Mucosa of stomach (tissue), 1 donor: Measurements from ENCODE around the gene ACAA1.

Source experiments
- H3K27me3 ChIP-seq: one replicate; pipeline ENCODE4 v1.7.0; 2013; ENCODE audit warnings: mild to moderate bottlenecking, low read length; ENCODE audit not compliant: control insufficient read depth, insufficient read depth
- H3K36me3 ChIP-seq: one replicate; pipeline ENCODE4 v1.7.0; 2013; ENCODE audit warnings: low read length; ENCODE audit not compliant: control insufficient read depth, insufficient read depth
- H3K4me1 ChIP-seq: one replicate; pipeline ENCODE4 v1.7.0; 2013; ENCODE audit warnings: mild to moderate bottlenecking, low read length; ENCODE audit not compliant: control insufficient read depth, insufficient read depth
- H3K4me3 ChIP-seq: one replicate; pipeline ENCODE4 v1.7.0; 2013; ENCODE audit warnings: low read length
- H3K9ac ChIP-seq: one replicate; pipeline ENCODE4 v1.7.0; 2013; ENCODE audit warnings: mild to moderate bottlenecking, low read length, moderate library complexity
- H3K9me3 ChIP-seq: one replicate; pipeline ENCODE4 v1.7.0; 2013; ENCODE audit warnings: mild to moderate bottlenecking, low read length, moderate library complexity; ENCODE audit not compliant: control insufficient read depth
- donor health status: Pancreatic carcinoma.

Gene ACAA1

DNA sequence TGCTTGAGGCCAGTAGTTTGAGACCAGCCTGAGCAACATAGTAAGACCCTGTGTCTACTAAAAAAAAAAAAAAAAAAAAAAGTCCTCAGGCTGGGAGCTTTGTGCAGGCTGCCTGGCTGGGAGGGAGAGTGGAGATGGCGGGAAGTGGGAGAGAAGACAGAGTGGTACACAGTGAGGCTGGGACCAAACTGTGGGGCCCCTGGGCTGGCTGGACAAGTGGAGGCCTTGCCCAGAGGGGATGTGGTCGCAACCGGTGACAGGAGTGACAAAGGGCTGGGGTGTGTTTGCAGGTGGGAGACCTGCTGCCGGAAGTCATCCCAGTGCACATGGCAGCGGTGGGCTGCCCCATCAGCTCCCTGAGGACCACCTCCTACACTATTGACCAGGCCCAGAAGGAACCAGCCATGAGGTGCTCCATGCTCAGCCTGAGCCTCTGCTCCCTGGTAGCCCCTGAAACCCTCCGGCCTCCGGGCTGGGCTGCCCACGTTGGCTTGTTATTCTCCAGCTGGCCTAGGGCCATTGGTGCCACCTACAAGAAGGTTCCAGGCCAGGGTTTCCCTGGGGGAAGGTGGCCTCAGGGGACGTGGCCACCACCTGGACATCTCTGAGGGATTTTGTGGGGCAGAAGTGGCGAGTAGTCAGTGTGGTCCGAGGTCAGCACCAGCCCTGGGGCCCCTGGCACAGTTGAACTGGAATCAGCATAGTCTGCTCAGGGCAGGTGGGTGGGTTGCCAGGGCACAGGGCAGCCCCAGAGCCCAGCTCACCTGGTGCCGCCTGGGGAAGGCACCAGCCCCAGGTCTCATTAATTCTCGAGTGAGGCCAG is 22.7 kb downstream of the ACAA1 start:
- H3K4me3 ChIP-seq = no peak overlapping the region
- no peak overlapping the region for H3K9ac ChIP-seq
- H3K4me1 ChIP-seq = peaks cover 5% of the 10 kb centered on the region
- no peaks in the 10 kb centered on the region for H3K27me3 ChIP-seq
- H3K9me3 ChIP-seq = no peaks in the 10 kb centered on the region
- no peaks in the 10 kb centered on the region for H3K36me3 ChIP-seq

DNA sequence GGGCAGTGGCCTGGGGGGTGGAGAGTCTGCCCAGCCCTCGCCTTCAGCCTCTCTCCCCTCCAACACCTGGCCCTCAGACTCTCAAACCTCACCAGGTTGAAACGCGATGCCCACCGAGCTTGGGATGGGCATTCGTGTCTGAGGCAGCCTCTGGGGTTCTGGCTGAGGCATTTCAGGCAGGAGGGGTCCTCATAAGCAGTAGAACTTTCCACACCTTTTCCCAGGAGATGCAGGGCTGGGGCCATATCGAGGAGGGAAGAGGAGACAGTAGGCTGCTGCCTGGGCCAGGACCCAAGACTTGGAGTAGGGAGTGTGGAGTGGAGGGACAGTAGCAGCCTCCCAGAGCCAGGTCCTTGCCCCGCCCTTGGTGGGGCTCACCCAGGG is 24.6 kb downstream of the ACAA1 start:
- no peaks in the 10 kb centered on the region for H3K27me3 ChIP-seq
- no peaks in the 10 kb centered on the region for H3K36me3 ChIP-seq
- no peak overlapping the region for H3K9ac ChIP-seq
- H3K4me3 ChIP-seq = no peak overlapping the region
- peaks cover 5% of the 10 kb centered on the region for H3K4me1 ChIP-seq
- no peaks in the 10 kb centered on the region for H3K9me3 ChIP-seq

DNA sequence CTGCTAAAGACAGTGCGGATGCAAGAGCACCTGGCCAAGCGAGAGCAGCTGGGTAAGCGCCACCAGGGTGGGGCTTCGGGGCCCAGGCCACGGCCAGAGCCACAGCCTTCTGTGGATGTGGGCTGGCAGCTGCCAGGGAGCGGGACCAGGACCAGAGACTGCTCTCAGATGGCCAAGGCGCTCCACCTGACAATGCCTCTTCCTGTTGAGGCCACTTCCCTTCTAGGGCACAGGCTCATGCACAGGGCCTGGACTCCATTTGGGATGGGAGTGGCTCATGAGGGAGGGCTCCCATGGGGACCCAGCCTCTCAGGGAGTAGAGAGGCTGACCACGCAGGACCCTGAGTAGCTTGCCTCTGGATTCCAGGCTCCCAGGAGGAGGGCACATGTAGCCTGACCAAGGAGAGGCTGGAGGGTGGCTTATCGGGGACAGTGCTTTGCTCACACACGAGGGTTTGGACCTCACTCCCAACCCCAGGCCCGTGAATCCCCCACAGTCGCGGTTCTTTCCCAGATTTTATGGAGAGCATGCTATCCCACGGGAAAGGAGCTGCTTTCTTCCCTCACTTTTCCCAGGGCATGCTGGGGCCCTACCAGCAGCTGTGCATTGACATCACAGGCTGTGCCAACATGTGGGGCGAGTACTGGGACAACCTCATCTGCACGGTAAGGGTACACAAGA is 25.1 kb downstream of the ACAA1 start:
- Histone ChIP-seq H3K4me1 (peaks cover 5% of the 10 kb centered on the region), H3K9ac (no peak overlapping the region), H3K4me3 (no peak overlapping the region), H3K36me3 (no peaks in the 10 kb centered on the region), H3K9me3 (no peaks in the 10 kb centered on the region), H3K27me3 (no peaks in the 10 kb centered on the region)

DNA sequence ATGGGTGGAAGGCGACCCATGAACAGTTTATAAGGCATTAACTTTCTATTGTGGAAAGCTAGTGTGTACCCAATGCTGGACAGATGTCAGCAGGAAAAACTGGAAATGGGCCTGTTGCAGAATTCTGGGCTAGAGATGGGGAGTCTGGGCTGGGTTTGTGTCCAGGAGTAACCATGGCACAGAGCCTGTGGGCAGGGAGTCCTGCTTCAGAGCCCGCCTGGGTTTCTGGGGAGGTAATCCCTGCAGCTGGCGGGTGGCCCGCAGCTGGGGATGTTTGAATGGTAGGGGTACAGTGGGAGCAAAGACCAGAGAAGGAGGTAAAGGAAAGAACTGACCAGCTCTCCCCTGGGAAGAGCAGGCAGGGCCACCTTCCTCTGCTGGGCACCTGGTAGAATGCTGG is 25.7 kb downstream of the ACAA1 start:
- no peaks in the 10 kb centered on the region for H3K4me1 ChIP-seq
- H3K4me3 ChIP-seq = no peak overlapping the region
- H3K27me3 ChIP-seq = no peaks in the 10 kb centered on the region
- H3K9ac ChIP-seq = no peak overlapping the region
- H3K36me3 ChIP-seq = no peaks in the 10 kb centered on the region
- H3K9me3 ChIP-seq = no peaks in the 10 kb centered on the region

DNA sequence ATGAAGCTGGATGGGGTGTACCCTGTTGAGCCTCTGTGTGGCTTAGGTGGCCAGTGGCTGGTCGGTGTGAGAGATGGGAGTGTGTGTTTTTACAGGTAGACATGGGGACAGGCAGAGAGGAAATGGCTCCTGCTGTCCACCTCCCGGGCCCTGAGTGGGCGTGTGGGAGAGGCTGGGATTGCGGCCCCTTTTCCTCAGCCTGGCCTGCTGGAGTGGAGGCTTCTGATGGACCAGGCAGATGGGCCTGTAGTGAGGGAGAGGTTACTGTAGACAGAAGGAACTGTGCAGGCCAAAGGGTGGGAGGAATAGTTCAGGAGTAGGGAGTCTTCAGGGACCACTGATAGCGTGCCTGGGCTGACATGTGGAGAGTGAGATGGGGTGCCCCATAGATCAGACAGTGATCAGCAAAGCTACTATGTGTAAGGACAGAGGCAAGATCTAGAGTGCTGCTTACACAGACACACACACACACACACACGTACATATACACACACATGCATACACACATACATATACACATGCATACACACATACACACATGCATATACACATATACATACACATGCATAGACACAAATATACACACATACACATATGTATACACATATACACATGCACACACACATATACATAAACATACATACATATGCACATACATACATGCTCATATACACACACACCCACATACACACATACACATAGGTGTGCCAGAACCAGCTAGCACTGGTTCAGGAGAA is 26.4 kb downstream of the ACAA1 start:
- Histone ChIP-seq H3K9ac (no peak overlapping the region), H3K9me3 (no peaks in the 10 kb centered on the region), H3K4me1 (no peaks in the 10 kb centered on the region)

DNA sequence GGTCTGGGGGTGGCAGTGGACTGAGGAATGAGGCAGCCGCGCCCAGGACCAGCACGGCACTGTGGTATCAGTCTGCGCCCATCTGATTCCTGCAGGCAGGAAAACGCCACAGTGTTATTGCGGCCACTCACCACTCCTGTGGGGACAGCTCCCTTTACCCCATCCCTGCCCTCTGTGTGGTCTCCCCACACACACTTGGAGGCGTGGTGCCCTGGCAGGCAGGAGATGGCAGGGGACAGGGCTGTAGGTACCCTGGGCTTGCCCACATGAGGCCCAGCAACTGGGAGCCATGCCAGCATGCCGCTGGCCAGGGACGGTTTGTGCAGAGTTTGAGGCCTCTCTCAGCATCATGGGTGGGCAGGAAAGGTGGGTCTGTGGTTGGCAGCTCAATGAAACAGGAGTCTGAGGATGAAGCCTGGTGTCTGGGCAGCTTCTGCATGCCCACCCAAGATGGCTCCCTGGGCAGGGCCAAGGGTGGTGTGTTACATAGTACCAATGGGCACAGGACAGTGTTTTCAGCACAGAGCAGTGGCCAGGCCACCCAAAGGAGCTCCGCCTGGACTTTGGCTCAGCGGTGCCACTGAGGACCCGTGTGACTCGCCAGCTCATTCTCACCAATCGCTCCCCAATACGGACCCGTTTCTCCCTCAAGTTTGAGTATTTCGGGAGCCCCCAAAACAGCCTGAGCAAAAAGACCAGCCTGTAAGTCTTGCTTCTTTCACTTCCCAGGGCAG is 27.2 kb downstream of the ACAA1 start:
- H3K4me1 ChIP-seq = no peaks in the 10 kb centered on the region
- H3K4me3 ChIP-seq = no peak overlapping the region
- no peaks in the 10 kb centered on the region for H3K9me3 ChIP-seq

More for the DNA sequence above, 26.4 kb downstream of the ACAA1 start:
- no peak overlapping the region for H3K4me3 ChIP-seq
- no peaks in the 10 kb centered on the region for H3K27me3 ChIP-seq
- no peaks in the 10 kb centered on the region for H3K36me3 ChIP-seq

DNA sequence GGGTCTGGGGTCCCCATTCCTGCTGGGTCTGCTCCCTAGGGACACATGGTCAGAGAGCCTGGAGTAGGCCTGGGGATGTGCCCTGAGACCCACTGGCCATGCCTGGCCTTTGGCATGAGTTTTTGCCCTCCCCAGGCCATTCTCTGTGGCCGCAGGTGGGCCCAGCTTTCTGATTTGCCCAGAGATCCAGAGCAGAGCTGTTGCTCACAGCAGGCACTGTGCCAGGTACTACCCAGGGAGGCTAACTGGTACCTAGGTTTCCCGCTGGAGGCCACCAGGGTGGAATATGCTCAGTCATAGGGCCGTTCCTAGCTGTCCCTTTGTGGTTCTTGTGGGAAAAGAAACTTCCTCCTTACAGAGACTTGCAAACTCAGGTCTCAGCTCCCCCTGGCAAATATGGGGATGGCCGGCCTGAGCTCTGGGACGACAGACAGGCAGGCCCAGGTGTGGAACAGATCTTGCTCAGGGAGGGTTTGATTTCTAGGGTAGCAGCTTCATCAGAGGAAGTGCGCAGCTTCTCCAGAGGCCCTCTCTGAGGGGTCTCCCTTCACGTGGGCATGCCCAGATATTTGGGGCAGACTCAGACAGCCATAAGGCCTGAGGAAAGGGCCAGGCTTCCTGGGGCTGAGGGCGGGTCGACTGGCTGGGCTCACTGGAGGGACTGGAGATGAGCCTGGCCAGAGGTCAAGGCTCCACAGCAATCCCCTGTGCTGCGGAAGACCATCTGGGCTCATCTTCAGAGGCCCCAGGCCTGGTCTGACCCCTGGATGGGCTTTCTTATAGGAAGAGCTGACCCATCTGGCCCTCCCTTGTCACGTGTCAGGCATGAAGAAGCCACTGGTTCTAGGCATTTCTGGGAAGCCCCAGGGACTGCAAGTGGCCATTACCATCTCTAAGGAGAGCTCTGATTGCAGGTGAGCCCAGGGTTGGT is 28.0 kb downstream of the ACAA1 start:
- no peak overlapping the region for H3K4me3 ChIP-seq
- no peaks in the 10 kb centered on the region for H3K36me3 ChIP-seq
- H3K9me3 ChIP-seq = no peaks in the 10 kb centered on the region
- no peaks in the 10 kb centered on the region for H3K4me1 ChIP-seq
- H3K27me3 ChIP-seq = no peaks in the 10 kb centered on the region
- no peak overlapping the region for H3K9ac ChIP-seq

More for the DNA sequence above, 27.2 kb downstream of the ACAA1 start:
- Histone ChIP-seq H3K27me3 (no peaks in the 10 kb centered on the region), H3K36me3 (no peaks in the 10 kb centered on the region), H3K9ac (no peak overlapping the region)

DNA sequence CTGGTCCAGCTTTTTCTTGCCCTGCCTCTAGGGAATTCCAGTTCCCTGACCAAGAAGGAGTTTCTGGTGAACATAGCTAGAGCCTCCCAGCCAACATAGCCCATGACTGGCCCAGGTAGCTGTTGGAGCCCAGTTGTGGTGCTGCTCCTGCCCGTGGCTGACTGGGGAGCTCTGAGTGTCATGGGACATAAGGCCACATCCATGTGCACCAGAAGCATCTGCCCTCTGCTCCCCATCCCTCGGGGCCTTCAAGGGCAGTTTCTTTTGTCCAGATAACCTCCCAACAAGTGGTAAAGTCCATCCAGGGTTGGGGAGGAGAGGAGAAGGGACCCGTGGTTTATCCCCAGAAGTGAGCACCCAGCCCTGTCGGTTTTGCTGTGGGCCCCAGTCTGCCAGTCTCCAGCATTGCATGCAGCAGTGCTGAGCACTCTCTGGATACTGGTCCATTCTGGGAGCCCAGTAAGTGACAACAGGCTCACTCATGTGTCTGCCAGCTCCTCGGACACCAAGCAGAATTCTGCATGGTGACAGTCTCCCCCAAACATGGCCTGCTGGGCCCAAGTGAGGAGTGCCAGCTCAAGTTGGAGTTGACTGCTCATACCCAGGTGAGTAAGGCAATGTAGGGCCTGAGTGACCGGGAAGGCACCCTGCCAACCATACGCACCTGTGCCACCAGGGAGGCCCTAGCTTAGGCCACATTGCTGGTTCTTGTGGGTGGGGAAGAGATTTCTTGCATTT is 28.8 kb downstream of the ACAA1 start:
- no peak overlapping the region for H3K9ac ChIP-seq
- H3K4me3 ChIP-seq = no peak overlapping the region
- no peaks in the 10 kb centered on the region for H3K27me3 ChIP-seq
- H3K4me1 ChIP-seq = no peaks in the 10 kb centered on the region
- no peaks in the 10 kb centered on the region for H3K36me3 ChIP-seq
- no peaks in the 10 kb centered on the region for H3K9me3 ChIP-seq

DNA sequence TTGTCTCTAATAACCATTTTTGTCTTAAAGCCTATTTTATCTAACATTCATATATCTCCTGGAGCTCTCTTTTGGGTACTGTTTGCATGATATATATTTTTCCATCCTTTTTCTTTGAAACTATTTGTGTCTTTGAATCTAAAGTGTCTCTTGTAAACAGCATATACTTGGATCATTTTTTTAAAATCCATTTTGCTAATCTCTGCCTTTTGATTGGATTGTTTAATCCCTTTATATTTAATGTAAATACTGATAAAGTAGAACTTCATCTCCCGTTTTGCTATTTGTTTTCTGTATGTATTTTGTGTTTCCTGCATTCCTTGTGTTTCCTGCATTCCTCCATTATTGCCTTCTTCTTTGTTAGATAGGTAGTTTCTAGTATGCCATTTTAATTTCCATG is 31.4 kb downstream of the ACAA1 start:
- Histone ChIP-seq H3K9ac (no peak overlapping the region), H3K36me3 (no peaks in the 10 kb centered on the region), H3K27me3 (no peaks in the 10 kb centered on the region), H3K9me3 (no peaks in the 10 kb centered on the region), H3K4me1 (no peaks in the 10 kb centered on the region), H3K4me3 (no peak overlapping the region)

DNA sequence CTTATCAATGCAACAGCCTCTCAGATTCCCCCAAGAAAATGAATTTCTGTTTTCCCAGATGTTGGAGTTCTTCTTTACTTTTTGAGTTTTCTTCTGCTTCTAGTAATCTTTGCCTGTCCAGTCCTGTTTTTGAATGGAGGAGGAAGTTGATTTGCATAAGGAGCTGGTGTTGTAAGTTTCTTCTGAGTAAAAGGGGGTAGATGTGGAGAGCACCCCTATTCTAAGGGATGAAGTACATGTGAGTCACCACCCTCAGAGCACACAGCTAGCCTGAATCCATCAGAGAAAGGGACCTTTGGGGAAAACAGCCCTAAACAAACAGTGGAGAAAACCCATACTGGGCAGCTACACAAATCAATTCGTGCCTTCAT is 34.5 kb downstream of the ACAA1 start:
- H3K27me3 ChIP-seq = peaks cover 7% of the 10 kb centered on the region
- no peak overlapping the region for H3K4me3 ChIP-seq
- no peaks in the 10 kb centered on the region for H3K36me3 ChIP-seq
- H3K9ac ChIP-seq = no peak overlapping the region
- no peaks in the 10 kb centered on the region for H3K4me1 ChIP-seq
- no peaks in the 10 kb centered on the region for H3K9me3 ChIP-seq
